LNCaP clone FGC (cell line): ENCODE measurements around the gene PLPP6.
"Not testable (repeated sequence)": the region's sequence is repeated elsewhere in the genome, so short reads cannot be mapped to it uniquely, and the experiment has no call there.

Experiments used
- DNase-seq: peaks from one replicate; pipeline ENCODE4 v3.0.0-alpha.2; 2011; ENCODE audit warnings: low read depth
- H3K4me3 ChIP-seq: 2 replicates; pipeline ENCODE4 v1.5.1; 2011; ENCODE audit warnings: mild to moderate bottlenecking, low read depth, low read length, control low read depth
- TF ChIP-seq, protein P1 (sequence below): IDR thresholded peaks from 2 replicates; pipeline ENCODE4 v1.5.1; 2012; ENCODE audit warnings: mild to moderate bottlenecking; ENCODE audit not compliant: control insufficient read depth, insufficient read depth; ENCODE audit errors: extremely low read depth

The PLPP6 gene

DNA sequence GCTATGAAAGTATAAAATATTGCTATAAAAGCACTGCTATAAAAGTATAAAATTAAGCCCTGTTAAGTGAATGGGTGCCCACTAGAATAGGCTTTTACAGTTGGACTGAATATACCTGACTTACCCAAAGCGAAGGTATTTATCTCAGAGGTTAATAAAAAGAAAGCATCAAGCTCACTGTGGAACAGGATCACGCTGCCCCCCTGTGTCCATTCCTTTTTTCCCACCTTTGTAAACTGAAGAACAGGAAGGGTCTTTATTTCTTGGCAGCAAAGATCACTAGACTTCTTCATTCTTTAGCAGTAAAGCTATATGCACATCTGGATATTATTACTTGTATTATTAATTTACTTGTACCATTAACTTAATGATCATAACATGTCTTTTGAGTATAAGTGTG, 22.1 kb upstream of the PLPP6 start:
- TF ChIP-seq, protein P1, sequence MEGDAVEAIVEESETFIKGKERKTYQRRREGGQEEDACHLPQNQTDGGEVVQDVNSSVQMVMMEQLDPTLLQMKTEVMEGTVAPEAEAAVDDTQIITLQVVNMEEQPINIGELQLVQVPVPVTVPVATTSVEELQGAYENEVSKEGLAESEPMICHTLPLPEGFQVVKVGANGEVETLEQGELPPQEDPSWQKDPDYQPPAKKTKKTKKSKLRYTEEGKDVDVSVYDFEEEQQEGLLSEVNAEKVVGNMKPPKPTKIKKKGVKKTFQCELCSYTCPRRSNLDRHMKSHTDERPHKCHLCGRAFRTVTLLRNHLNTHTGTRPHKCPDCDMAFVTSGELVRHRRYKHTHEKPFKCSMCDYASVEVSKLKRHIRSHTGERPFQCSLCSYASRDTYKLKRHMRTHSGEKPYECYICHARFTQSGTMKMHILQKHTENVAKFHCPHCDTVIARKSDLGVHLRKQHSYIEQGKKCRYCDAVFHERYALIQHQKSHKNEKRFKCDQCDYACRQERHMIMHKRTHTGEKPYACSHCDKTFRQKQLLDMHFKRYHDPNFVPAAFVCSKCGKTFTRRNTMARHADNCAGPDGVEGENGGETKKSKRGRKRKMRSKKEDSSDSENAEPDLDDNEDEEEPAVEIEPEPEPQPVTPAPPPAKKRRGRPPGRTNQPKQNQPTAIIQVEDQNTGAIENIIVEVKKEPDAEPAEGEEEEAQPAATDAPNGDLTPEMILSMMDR = peak; percentile 60
- no peak for DNase-seq

DNA sequence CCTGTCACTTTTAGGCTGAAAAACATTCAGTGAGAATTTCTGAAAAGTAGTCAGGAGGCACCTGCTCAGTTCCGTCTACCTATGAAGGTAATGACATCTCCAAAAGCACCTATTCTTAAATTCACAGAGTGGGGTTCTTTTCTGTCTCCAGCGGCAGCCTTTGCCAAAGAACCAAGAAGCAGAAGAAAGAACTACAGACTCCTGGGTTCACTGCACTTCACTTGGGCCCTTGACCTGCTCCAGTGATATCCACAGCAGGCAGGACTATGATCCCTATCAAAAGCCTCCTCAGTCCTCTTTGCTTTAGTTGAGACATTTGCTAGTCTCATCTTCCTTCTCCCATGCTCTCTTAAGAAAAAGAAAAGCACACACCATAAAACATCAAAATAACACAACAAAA, 19.7 kb upstream of the PLPP6 start:
- H3K4me3 ChIP-seq = no peak overlapping the region
- TF ChIP-seq, protein P1 = no peak
- DNase-seq = no peak

More for the DNA sequence above, 22.1 kb upstream of the PLPP6 start:
- H3K4me3 ChIP-seq = no peak overlapping the region

DNA sequence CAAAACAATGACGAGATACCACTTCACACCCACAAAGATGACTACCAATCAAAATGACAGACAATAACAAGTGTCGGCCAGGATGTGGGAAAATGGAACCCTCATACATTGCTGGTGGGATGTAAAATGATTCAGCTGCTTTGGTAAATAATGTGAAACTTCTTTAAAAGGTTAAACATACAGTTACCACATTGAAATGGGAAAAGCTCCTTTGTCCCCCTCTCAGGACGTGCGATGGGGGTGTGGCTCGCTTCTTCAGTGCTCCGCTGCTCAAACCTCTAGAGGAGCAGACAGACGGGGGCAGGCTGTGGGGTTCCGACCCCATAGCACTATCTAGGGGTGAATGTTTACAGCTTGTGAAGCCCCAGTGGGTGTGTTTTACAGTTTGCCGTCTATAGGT, 8.0 kb upstream of the PLPP6 start:
- TF ChIP-seq, protein P1 = no peak
- H3K4me3 ChIP-seq = no peak overlapping the region
- no peak for DNase-seq

DNA sequence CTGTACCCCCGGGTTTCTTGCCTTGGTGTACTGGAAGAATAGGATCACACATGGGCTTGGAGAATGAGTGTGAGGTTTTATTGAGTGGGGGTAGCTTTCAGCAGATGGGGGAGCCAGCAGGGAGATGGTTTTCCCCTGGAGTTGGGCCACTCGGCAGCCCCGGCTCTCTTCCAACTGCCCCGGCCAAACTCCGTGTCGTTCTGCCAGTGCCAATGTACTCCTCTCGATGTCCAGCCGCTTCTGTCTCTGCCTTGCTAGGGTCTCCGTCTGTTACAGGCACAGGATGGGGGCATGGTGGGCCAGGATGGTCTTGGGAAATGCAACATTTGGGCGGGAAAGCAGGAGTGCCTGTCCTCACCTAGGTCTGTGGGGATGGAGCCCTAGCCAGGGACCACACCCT, 7.6 kb upstream of the PLPP6 start:
- TF ChIP-seq, protein P1 = no peak
- no peak overlapping the region for H3K4me3 ChIP-seq
- no peak for DNase-seq

DNA sequence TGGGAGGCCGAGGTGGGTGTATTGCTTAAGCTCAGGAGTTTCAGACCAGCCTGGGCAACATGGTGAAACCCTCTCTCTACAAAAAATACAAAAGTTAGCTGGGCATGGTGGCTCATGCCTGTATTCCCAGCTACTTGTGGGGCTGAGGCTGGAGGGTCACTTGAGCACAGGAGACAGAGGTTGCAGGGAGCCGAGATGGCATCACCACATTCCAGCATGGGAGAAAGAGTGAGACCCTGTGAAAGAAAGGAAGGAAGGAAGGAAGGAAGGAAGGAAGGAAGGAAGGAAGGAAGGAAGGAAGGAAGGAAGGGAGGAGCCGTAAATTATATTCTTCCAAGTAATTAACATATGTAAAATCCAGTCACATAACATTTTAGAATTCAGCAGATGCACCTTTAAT, 5.9 kb upstream of the PLPP6 start:
- not testable (repeated sequence) for DNase-seq, H3K4me3 ChIP-seq

DNA sequence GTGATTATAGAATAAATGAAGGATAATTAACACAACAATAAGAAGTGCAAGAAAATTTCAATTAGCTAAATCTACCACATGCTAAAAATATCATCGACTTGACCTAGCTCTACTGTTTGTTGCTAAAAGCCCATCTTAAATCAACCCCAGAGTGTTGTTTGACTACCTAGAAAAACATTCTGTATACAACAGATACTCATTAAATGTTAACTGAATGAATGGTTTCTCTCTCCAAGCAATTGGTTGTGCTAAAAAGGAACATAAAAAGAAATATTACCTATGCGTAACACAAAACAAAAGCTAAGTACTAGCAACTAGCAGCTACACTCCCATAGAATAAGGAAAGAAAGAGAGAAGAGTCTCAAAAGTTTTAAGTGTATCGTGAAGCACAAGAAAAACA, 5.5 kb upstream of the PLPP6 start:
- H3K4me3 ChIP-seq = no peak overlapping the region
- DNase-seq = no peak
- TF ChIP-seq, protein P1 = no peak

DNA sequence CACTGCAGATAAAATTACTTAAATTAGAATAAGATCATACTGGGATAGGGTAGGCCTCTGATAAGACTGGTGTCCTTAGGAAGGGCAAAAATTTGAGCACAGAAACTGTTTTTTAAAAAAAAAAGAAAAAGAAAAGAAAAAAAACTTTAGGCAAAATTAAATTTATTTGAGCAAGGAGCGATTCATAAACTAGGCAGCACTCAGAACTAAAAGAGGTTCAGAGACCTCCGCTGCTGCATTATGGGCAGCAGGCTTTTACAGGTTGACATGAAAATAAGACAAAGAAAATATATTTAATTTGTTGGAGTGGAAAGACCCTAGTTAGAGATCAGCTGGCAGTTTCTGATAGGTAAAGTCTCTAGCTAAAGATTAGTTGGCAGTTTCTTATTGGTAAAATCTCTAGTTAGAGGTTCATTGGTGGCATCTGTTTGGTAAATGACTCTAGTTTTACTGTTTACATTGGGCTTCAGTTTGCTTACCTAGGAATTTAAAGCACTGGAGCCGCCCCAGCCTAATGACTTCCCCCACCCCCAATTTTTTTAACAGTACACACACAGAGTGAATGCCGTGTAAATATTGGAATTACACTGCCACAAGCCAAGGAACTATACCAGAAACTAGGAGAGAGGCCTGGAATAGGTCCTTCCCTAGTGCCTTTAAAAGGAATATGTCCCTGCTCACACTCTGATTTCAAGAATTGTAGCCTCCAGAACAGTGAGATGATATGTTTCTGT, 4.5 kb upstream of the PLPP6 start:
- TF ChIP-seq, protein P1 = no peak
- DNase-seq = peak; percentile 89
- no peak overlapping the region for H3K4me3 ChIP-seq

DNA sequence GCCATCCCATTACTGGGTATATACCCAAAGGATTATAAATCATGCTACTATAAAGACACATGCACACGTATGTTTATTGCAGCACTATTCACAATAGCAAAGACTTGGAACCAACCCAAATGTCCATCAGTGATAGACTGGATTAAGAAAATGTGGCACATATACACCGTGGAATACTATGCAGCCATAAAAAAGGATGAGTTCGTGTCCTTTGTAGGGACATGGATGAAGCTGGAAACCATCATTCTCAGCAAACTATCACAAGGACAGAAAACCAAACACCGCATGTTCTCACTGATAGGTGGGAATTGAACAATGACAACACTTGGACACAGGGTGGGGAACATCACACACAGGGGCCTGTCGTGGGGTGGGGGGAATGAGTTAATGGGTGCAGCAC, 1.4 kb upstream of the PLPP6 start:
- H3K4me3 ChIP-seq, DNase-seq: not testable (repeated sequence)
